Progenitor cell of endocrine pancreas (in vitro differentiated cells): Measurements from ENCODE around the gene RAPGEFL1. TPM values are rescaled to one million over a fixed set of nuclear protein-coding genes. Genes with fewer than 3 reads are reported as not detected.

ENCODE experiments used
- DNase-seq: peaks from one replicate; pipeline ENCODE4 v3.0.0; 2021; ENCODE audit warnings: low spot score; ENCODE audit not compliant: unreplicated experiment
- H3K27ac Mint-ChIP-seq: 2 replicates; pipeline ENCODE4 v1.8.0; 2021; ENCODE audit warnings: mild to moderate bottlenecking, moderate library complexity, mixed read lengths
- H3K27me3 Mint-ChIP-seq: 2 replicates; pipeline ENCODE4 v1.8.0; 2021; ENCODE audit warnings: mixed read lengths
- H3K36me3 Mint-ChIP-seq: 2 replicates; pipeline ENCODE4 v1.8.0; 2022; ENCODE audit warnings: mixed read lengths; ENCODE audit not compliant: insufficient read depth
- H3K4me1 Mint-ChIP-seq: 2 replicates; pipeline ENCODE4 v1.8.0; 2021; ENCODE audit warnings: low read depth, mixed read lengths
- H3K4me3 Mint-ChIP-seq: 2 replicates; pipeline ENCODE4 v1.8.0; 2021; ENCODE audit warnings: low read depth, mild to moderate bottlenecking, moderate library complexity, mixed read lengths
- H3K9me3 Mint-ChIP-seq: 2 replicates; pipeline ENCODE4 v1.8.0; 2021; ENCODE audit warnings: low read depth, mixed read lengths
- CTCF ChIP-seq: fragments of 200-600 bp; sonication (generic); IDR thresholded peaks from one replicate; pipeline ENCODE4 v1.5.0; 2021; ENCODE audit warnings: antibody characterized with exemption, mild to moderate bottlenecking; ENCODE audit not compliant: unreplicated experiment
- total RNA-seq: library from RNA; stranded (reverse); gene quantifications from 2 replicates; pipeline ENCODE4 v1.2.1, GENCODE V29; 2021

The RAPGEFL1 gene
- total RNA-seq, 1 donor from 2014 or later = 17.0 TPM

GRCh38 chr17:40153603-40154236 is 23.6 kb upstream of the RAPGEFL1 start:
- no peak for DNase-seq
- Mint-ChIP-seq H3K36me3 (peaks cover 28% of the 10 kb centered on the region), H3K4me1 (no peaks in the 10 kb centered on the region), H3K27ac (no peak overlapping the region), H3K4me3 (no peak overlapping the region), H3K9me3 (no peaks in the 10 kb centered on the region), H3K27me3 (no peaks in the 10 kb centered on the region)
- TF ChIP-seq CTCF = no peak

- no peak for DNase-seq
- TF ChIP-seq CTCF = no peak
- Mint-ChIP-seq H3K4me3 (no peak overlapping the region), H3K9me3 (no peaks in the 10 kb centered on the region), H3K27ac (no peak overlapping the region), H3K4me1 (no peaks in the 10 kb centered on the region), H3K36me3 (peaks cover 20% of the 10 kb centered on the region), H3K27me3 (no peaks in the 10 kb centered on the region)
Measured at GRCh38 chr17:40157973-40158372, 19.3 kb upstream of the RAPGEFL1 start.

GRCh38 chr17:40158438-40159013 is 18.7 kb upstream of the RAPGEFL1 start:
- H3K27ac Mint-ChIP-seq = no peak overlapping the region
- H3K4me1 Mint-ChIP-seq = no peaks in the 10 kb centered on the region
- no peak for TF ChIP-seq CTCF
- DNase-seq = no peak
- H3K4me3 Mint-ChIP-seq = no peak overlapping the region
- peaks cover 20% of the 10 kb centered on the region for H3K36me3 Mint-ChIP-seq
- no peaks in the 10 kb centered on the region for H3K27me3 Mint-ChIP-seq
- H3K9me3 Mint-ChIP-seq = no peaks in the 10 kb centered on the region

GRCh38 chr17:40159456-40159855 is 17.8 kb upstream of the RAPGEFL1 start:
- DNase-seq = no peak
- peaks cover 20% of the 10 kb centered on the region for H3K36me3 Mint-ChIP-seq
- H3K9me3 Mint-ChIP-seq = no peaks in the 10 kb centered on the region
- no peaks in the 10 kb centered on the region for H3K27me3 Mint-ChIP-seq
- no peak overlapping the region for H3K4me3 Mint-ChIP-seq
- no peaks in the 10 kb centered on the region for H3K4me1 Mint-ChIP-seq
- H3K27ac Mint-ChIP-seq = no peak overlapping the region
- TF ChIP-seq CTCF = no peak

- peaks cover 31% of the 10 kb centered on the region for H3K36me3 Mint-ChIP-seq
- no peak overlapping the region for H3K4me3 Mint-ChIP-seq
Measured at GRCh38 chr17:40167685-40168261, 9.5 kb upstream of the RAPGEFL1 start.

More at GRCh38 chr17:40167685-40168261, 9.5 kb upstream of the RAPGEFL1 start:
- no peaks in the 10 kb centered on the region for H3K9me3 Mint-ChIP-seq
- H3K27me3 Mint-ChIP-seq = no peaks in the 10 kb centered on the region
- no peak for TF ChIP-seq CTCF
- no peak for DNase-seq
- H3K27ac Mint-ChIP-seq = peak overlapping the region; percentile 93
- H3K4me1 Mint-ChIP-seq = peaks cover 5% of the 10 kb centered on the region
